Measurements from ENCODE around the gene ZNF335.

The ZNF335 gene

DNA sequence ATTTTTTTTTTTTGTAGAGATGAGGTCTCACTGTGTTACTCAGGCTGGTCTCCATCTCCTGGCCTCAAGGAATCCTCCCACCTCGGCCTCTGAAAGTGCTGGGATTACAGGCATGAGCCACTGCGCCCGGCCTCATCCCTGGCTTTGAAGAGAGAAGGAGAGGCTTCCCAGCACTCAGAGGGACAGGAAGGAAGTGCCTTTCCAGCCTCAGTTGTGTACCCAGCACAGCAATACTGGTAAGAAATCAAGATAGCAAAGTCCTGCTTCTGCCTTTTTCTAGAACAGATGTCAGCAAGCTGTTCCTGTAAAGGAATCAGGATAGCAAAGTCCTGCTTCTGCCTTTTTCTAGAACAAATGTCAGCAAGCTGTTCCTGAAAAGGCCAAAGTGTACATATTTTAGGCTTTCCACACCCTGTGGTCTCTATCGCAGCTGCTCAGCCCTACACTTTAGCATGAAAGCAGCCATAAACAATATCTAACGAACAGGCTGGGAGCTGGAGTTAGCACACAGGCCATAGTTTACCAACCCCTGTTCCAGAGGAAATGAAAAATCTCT, 53.7 kb downstream of the ZNF335 start:
- Histone ChIP-seq H3K79me2 (ENCODE audit: insufficient read depth, low read length) (no peaks in the 10 kb centered on the region), H3K9me3 (ENCODE audit: insufficient read depth, low read length, severe bottlenecking) (no peaks in the 10 kb centered on the region), H3K27ac (ENCODE audit: low read length) (no peak overlapping the region), H3K4me3 (ENCODE audit: low read depth in 1 of 2, low read length in 2 of 2) (no peak overlapping the region), H2AFZ (ENCODE audit: low read depth, low read length) (no peak overlapping the region), H3K9ac (ENCODE audit: low read depth, low read length) (no peak overlapping the region), H3K4me1 (ENCODE audit: insufficient read depth, low read length) (no peaks in the 10 kb centered on the region), H3K27me3 (ENCODE audit: insufficient read depth, low read length, poor library complexity) (peaks cover 11% of the 10 kb centered on the region), H4K20me1 (ENCODE audit: insufficient read depth, low read length) (no peaks in the 10 kb centered on the region), H3K4me2 (ENCODE audit: insufficient read depth, low read length) (no peak overlapping the region), H3K36me3 (ENCODE audit: insufficient read depth, low read length) (no peaks in the 10 kb centered on the region)
- TF ChIP-seq, protein P1, sequence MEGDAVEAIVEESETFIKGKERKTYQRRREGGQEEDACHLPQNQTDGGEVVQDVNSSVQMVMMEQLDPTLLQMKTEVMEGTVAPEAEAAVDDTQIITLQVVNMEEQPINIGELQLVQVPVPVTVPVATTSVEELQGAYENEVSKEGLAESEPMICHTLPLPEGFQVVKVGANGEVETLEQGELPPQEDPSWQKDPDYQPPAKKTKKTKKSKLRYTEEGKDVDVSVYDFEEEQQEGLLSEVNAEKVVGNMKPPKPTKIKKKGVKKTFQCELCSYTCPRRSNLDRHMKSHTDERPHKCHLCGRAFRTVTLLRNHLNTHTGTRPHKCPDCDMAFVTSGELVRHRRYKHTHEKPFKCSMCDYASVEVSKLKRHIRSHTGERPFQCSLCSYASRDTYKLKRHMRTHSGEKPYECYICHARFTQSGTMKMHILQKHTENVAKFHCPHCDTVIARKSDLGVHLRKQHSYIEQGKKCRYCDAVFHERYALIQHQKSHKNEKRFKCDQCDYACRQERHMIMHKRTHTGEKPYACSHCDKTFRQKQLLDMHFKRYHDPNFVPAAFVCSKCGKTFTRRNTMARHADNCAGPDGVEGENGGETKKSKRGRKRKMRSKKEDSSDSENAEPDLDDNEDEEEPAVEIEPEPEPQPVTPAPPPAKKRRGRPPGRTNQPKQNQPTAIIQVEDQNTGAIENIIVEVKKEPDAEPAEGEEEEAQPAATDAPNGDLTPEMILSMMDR (IDR thresholded peaks at IDR 0.05; ENCODE audit: borderline replicate concordance, extremely low read depth, low read length, poor library complexity, severe bottlenecking): no peak
- TF ChIP-seq EZH2 (IDR thresholded peaks at IDR 0.05; ENCODE audit: borderline replicate concordance, low read depth, low read length, severe bottlenecking): no peak
- DNase-seq: no peak
- no peak for ATAC-seq (ENCODE audit: insufficient read depth, low read depth)

DNA sequence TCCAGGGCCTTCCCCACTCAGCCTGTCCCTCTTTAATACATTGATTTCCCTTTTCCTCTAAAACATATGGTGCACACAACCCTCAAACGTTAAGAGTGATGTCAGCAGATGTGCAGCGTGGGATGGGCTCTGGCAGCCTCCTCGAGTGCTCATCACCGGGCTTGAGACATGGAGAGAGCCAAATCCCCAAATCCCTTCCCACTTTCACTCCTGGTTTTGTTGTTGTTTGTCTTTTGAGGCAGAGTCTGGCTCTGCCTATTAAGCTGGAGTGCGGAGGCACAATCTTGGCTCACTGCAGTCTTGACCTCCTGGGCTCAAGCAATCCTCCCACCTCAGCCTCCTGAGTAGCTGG, 54.2 kb downstream of the ZNF335 start:
- H3K79me2 ChIP-seq (ENCODE audit: insufficient read depth, low read length): no peaks in the 10 kb centered on the region
- ATAC-seq (ENCODE audit: insufficient read depth, low read depth): no peak
- H4K20me1 ChIP-seq (ENCODE audit: insufficient read depth, low read length): no peaks in the 10 kb centered on the region
- H2AFZ ChIP-seq (ENCODE audit: low read depth, low read length): no peak overlapping the region
- H3K27me3 ChIP-seq (ENCODE audit: insufficient read depth, low read length, poor library complexity): peaks cover 11% of the 10 kb centered on the region
- H3K4me2 ChIP-seq (ENCODE audit: insufficient read depth, low read length): no peak overlapping the region
- H3K36me3 ChIP-seq (ENCODE audit: insufficient read depth, low read length): no peaks in the 10 kb centered on the region
- H3K4me1 ChIP-seq (ENCODE audit: insufficient read depth, low read length): no peaks in the 10 kb centered on the region
- H3K9me3 ChIP-seq (ENCODE audit: insufficient read depth, low read length, severe bottlenecking): no peaks in the 10 kb centered on the region
- no peak overlapping the region for H3K27ac ChIP-seq (ENCODE audit: low read length)
- no peak overlapping the region for H3K9ac ChIP-seq (ENCODE audit: low read depth, low read length)
- DNase-seq: no peak
- no peak for TF ChIP-seq EZH2 (IDR thresholded peaks at IDR 0.05; ENCODE audit: borderline replicate concordance, low read depth, low read length, severe bottlenecking)
- TF ChIP-seq, protein P1 (IDR thresholded peaks at IDR 0.05; ENCODE audit: borderline replicate concordance, extremely low read depth, low read length, poor library complexity, severe bottlenecking): no peak
- no peak overlapping the region for H3K4me3 ChIP-seq (ENCODE audit: low read depth in 1 of 2, low read length in 2 of 2)

DNA sequence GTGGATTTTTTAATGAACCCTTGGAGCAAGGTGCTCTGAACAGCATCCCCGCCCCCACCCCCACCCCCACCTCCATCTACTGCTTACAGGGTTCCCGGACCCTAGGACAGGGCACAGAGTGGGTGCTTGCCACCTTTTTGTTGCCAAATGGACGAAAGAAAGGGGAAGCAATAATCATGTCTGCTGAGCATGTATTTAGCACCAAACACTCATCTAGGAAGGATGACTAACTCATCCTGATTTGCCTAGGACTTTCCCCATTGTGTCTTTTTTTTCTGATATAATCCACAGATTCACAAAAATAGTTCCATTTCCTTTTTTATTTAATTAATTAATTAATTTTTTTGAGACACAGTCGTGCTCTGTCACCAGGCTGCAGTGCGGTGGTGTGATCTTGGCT, 58.9 kb downstream of the ZNF335 start:
- no peak for TF ChIP-seq EZH2 (IDR thresholded peaks at IDR 0.05; ENCODE audit: borderline replicate concordance, low read depth, low read length, severe bottlenecking)
- TF ChIP-seq, protein P1 (IDR thresholded peaks at IDR 0.05; ENCODE audit: borderline replicate concordance, extremely low read depth, low read length, poor library complexity, severe bottlenecking): no peak
- Histone ChIP-seq H3K79me2 (ENCODE audit: insufficient read depth, low read length) (no peaks in the 10 kb centered on the region), H3K9ac (ENCODE audit: low read depth, low read length) (no peak overlapping the region), H3K9me3 (ENCODE audit: insufficient read depth, low read length, severe bottlenecking) (no peaks in the 10 kb centered on the region), H3K4me2 (ENCODE audit: insufficient read depth, low read length) (no peak overlapping the region), H3K36me3 (ENCODE audit: insufficient read depth, low read length) (no peaks in the 10 kb centered on the region), H3K4me3 (ENCODE audit: low read depth in 1 of 2, low read length in 2 of 2) (no peak overlapping the region), H3K4me1 (ENCODE audit: insufficient read depth, low read length) (no peaks in the 10 kb centered on the region), H2AFZ (ENCODE audit: low read depth, low read length) (no peak overlapping the region), H3K27me3 (ENCODE audit: insufficient read depth, low read length, poor library complexity) (peaks cover 4% of the 10 kb centered on the region), H4K20me1 (ENCODE audit: insufficient read depth, low read length) (no peaks in the 10 kb centered on the region), H3K27ac (ENCODE audit: low read length) (no peak overlapping the region)
- ATAC-seq (ENCODE audit: insufficient read depth, low read depth) (no peak), DNase-seq (no peak)

DNA sequence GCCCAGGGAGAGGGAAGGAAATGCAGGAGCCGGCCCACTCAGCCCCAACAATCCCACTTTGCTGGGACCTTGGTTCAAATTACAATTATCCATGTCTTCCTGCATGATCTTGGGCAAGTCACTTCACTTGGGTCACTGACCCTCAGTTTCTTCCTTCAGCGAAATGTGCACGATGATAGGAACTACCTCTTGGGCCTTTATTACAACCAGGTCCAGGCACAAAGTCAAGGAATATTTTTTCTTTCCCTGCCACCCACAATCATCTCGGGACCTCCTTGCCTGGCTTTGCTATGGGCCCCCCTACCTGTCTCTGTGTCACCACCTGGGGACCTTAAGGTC, 59.7 kb downstream of the ZNF335 start:
- Histone ChIP-seq H3K9me3 (ENCODE audit: insufficient read depth, low read length, severe bottlenecking) (no peaks in the 10 kb centered on the region), H3K36me3 (ENCODE audit: insufficient read depth, low read length) (no peaks in the 10 kb centered on the region), H3K4me1 (ENCODE audit: insufficient read depth, low read length) (no peaks in the 10 kb centered on the region), H3K27ac (ENCODE audit: low read length) (no peak overlapping the region), H3K27me3 (ENCODE audit: insufficient read depth, low read length, poor library complexity) (peaks cover 4% of the 10 kb centered on the region), H3K4me2 (ENCODE audit: insufficient read depth, low read length) (no peak overlapping the region), H3K4me3 (ENCODE audit: low read depth in 1 of 2, low read length in 2 of 2) (no peak overlapping the region), H4K20me1 (ENCODE audit: insufficient read depth, low read length) (no peaks in the 10 kb centered on the region), H3K79me2 (ENCODE audit: insufficient read depth, low read length) (no peaks in the 10 kb centered on the region), H3K9ac (ENCODE audit: low read depth, low read length) (no peak overlapping the region), H2AFZ (ENCODE audit: low read depth, low read length) (no peak overlapping the region)
- TF ChIP-seq, protein P1 (IDR thresholded peaks at IDR 0.05; ENCODE audit: borderline replicate concordance, extremely low read depth, low read length, poor library complexity, severe bottlenecking): no peak
- no peak for TF ChIP-seq EZH2 (IDR thresholded peaks at IDR 0.05; ENCODE audit: borderline replicate concordance, low read depth, low read length, severe bottlenecking)
- ATAC-seq (ENCODE audit: insufficient read depth, low read depth): no peak
- no peak for DNase-seq

Data from DND-41 (cell line).